Neutrophil (primary cell): ENCODE results near the gene DIP2A.

Source experiments
- H3K27ac ChIP-seq: fragments of 200-600 bp; sonication (generic); 2 replicates; pipeline ENCODE4 v1.5.1; 2016; ENCODE audit warnings: mild to moderate bottlenecking, moderate library complexity
- H3K27me3 ChIP-seq: fragments of 200-600 bp; sonication (generic); 2 replicates; pipeline ENCODE4 v1.6.0; 2016; ENCODE audit warnings: mild to moderate bottlenecking
- H3K36me3 ChIP-seq: fragments of 200-600 bp; sonication (generic); 2 replicates; pipeline ENCODE4 v1.5.1; 2017
- H3K4me1 ChIP-seq, 2 experiments: fragments of 200-600 bp in 1 of 2; sonication (generic) in 1 of 2; 1 replicate in 1 of 2; 2 replicates in 1 of 2; pipeline versions ENCODE4 v1.5.1 to v1.6.1; 2013 to 2016; ENCODE audit warnings: low read depth in 1 of 2, low read length in 1 of 2, mild to moderate bottlenecking in 1 of 2, moderate library complexity in 1 of 2; ENCODE audit not compliant: control insufficient read depth in 1 of 2, insufficient read depth in 1 of 2
- H3K4me3 ChIP-seq, 2 experiments: fragments of 200-600 bp in 1 of 2; sonication (generic) in 1 of 2; 1 replicate in 1 of 2; 2 replicates in 1 of 2; pipeline ENCODE4 v1.5.1; 2013 to 2016; ENCODE audit warnings: low read depth in 1 of 2, low read length in 1 of 2, mild to moderate bottlenecking in 1 of 2, moderate library complexity in 1 of 2
- H3K9me3 ChIP-seq: fragments of 200-600 bp; sonication (generic); 2 replicates; pipeline ENCODE4 v1.5.1; 2016
- TF ChIP-seq, protein P1 (sequence below): fragments of 200-600 bp; sonication (generic); IDR thresholded peaks from 2 replicates; pipeline ENCODE4 v1.5.1; 2016; ENCODE audit warnings: antibody characterized with exemption

Gene DIP2A

DNA sequence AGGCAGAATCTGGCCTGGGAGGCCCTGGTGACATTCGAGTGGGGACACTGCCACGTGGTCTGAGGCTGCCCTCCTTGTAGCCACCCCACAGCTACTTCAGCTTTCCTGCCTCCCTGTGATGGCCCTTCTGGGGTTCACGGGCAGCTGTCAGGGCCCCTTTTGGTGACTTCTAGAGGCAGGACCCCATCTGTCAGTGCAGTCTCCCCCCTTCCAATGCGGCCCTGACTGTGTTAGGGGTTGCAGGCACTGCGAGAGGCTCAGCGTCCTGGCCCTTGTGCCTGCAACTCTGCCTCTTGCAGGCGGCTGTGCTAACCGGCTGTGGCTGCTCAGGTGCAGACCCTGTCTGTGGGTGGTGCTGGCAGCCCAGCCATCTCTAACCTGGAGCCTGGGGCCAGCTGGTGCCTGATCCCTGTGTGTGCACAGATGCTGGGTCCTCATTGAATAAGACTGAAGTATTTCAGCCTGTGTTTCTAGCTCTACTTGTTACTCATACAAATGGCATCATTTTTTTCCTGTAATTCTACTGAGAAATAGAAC, 84.0 kb downstream of the DIP2A start:
- no peaks in the 10 kb centered on the region for H3K9me3 ChIP-seq
- H3K36me3 ChIP-seq: peaks cover 95% of the 10 kb centered on the region
- no peak overlapping the region for H3K27ac ChIP-seq
- TF ChIP-seq, protein P1, sequence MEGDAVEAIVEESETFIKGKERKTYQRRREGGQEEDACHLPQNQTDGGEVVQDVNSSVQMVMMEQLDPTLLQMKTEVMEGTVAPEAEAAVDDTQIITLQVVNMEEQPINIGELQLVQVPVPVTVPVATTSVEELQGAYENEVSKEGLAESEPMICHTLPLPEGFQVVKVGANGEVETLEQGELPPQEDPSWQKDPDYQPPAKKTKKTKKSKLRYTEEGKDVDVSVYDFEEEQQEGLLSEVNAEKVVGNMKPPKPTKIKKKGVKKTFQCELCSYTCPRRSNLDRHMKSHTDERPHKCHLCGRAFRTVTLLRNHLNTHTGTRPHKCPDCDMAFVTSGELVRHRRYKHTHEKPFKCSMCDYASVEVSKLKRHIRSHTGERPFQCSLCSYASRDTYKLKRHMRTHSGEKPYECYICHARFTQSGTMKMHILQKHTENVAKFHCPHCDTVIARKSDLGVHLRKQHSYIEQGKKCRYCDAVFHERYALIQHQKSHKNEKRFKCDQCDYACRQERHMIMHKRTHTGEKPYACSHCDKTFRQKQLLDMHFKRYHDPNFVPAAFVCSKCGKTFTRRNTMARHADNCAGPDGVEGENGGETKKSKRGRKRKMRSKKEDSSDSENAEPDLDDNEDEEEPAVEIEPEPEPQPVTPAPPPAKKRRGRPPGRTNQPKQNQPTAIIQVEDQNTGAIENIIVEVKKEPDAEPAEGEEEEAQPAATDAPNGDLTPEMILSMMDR: no peak
- no peaks in the 10 kb centered on the region for H3K27me3 ChIP-seq
- H3K4me3 ChIP-seq: no peak overlapping the region
- H3K4me1 ChIP-seq: no peaks in the 10 kb centered on the region

DNA sequence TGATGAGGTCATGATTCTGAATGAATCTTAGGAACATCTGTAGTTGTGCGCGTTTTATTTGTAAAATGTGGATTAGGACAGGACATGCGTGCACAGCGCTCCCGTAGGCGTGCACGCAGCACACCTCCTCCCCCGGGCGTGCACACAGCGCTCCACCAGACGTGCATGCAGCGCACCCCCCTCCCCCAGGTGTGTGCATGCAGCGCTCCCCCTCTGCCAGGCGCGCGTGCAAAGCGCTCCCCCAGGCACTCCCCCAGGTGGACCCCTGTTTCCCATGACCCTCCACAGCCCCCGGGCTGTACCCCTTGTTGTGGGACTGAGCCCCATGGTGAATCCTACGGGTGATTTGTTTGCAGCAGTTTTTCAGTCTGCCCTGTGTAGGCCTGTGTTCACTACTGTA, 84.6 kb downstream of the DIP2A start:
- peaks cover 94% of the 10 kb centered on the region for H3K36me3 ChIP-seq
- no peaks in the 10 kb centered on the region for H3K4me1 ChIP-seq
- H3K27ac ChIP-seq: no peak overlapping the region
- no peaks in the 10 kb centered on the region for H3K27me3 ChIP-seq
- no peaks in the 10 kb centered on the region for H3K9me3 ChIP-seq
- H3K4me3 ChIP-seq: no peak overlapping the region
- TF ChIP-seq, protein P1: no peak

DNA sequence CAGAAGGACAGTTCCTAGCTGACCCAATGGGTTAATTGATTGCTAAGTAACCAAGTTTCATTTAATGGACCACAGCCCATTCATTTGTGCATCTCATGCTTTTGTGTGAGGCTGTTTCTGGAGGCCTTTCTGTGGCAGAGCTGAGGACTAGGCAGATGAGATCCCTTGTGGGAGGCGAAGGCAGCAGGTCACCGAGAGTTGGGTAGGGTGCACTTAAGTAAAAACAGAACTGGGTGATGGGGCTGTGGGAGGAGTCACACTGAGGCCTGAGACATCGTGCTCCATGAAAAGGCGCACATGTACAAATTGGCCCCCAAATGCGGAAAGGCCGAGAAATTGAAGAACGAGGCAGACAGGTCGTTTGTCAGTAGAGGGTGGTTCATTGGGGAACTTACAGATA, 85.3 kb downstream of the DIP2A start:
- Histone ChIP-seq H3K27me3 (no peaks in the 10 kb centered on the region), H3K4me1 (peaks cover 4 to 6% of the 10 kb centered on the region in 2 experiments), H3K4me3 (no peak overlapping the region), H3K27ac (no peak overlapping the region), H3K9me3 (no peaks in the 10 kb centered on the region), H3K36me3 (peaks cover 87% of the 10 kb centered on the region)
- TF ChIP-seq, protein P1: no peak

DNA sequence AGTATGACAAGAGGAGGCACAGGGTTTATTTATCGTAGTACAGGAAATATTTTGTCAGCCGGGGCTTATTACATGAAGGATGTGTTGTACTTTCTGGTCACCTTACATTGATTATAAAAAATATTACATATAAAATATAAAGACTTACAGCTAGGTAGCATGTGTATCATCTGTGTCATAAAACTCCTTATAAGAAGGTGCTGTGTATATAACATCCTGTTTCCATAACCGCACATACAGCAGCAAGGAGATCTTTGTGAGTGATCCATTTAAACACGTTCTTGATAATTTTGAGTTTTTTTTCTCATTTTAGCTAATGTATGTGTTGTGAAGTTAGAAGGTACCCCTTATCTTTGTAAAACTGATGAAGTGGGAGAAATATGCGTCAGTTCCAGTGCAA, 86.1 kb downstream of the DIP2A start:
- H3K4me1 ChIP-seq: peaks cover 13 to 14% of the 10 kb centered on the region in 2 experiments
- peaks cover 79% of the 10 kb centered on the region for H3K36me3 ChIP-seq
- TF ChIP-seq, protein P1: no peak
- H3K4me3 ChIP-seq: no peak overlapping the region
- H3K27me3 ChIP-seq: no peaks in the 10 kb centered on the region
- no peaks in the 10 kb centered on the region for H3K9me3 ChIP-seq
- no peak overlapping the region for H3K27ac ChIP-seq

DNA sequence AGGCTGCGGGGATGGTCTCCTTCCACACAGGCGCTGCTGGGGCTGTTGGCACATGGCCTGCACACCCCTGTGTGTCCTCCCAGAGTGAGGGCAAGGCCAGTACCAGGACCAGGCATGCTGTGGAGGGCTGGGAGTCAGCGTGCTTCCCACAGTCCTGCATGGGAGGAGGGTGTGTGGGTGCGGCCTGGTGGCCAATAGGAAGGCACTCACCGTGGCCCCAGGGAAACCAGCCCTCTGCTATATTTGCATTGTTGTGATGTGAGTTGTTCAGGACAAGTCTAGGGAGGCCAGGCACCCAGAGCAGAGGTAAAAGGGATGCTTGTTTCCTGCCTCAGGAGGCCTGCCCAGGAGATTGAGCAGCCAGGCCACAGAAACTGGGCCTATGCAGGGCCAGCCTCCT, 86.7 kb downstream of the DIP2A start:
- no peaks in the 10 kb centered on the region for H3K27me3 ChIP-seq
- peaks cover 74% of the 10 kb centered on the region for H3K36me3 ChIP-seq
- no peaks in the 10 kb centered on the region for H3K9me3 ChIP-seq
- TF ChIP-seq, protein P1: no peak
- peaks cover 18 to 19% of the 10 kb centered on the region in 2 experiments for H3K4me1 ChIP-seq
- H3K4me3 ChIP-seq: no peak overlapping the region
- no peak overlapping the region for H3K27ac ChIP-seq

DNA sequence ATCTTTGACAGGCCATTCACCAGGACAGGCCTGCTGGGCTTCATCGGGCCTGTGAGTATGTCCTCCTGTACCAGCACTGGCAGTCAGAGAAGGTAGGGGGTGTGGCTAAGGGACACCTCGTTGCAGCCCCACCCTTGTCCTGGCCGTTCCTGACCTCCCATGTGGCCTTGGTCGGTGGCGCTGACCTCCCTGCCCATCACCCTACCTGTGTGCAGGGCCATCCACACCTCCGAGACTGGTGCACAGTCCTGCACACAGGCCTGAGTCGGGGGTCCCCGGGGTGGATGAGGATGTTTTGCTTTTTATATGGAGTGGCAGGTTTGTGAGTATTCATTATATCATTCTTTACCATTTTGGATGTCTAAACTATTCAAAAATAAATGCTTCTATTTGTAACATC, 87.2 kb downstream of the DIP2A start:
- Histone ChIP-seq H3K27ac (no peak overlapping the region), H3K36me3 (peaks cover 70% of the 10 kb centered on the region), H3K9me3 (no peaks in the 10 kb centered on the region), H3K4me1 (peaks cover 24 to 25% of the 10 kb centered on the region in 2 experiments), H3K4me3 (no peak overlapping the region), H3K27me3 (no peaks in the 10 kb centered on the region)
- TF ChIP-seq, protein P1: no peak
